SU-DHL-6 (cell line): ENCODE data around the gene PRKG2.

Experiments
- EZH2phosphoT487 ChIP-seq: fragments of 200-600 bp; sonication (generic), shearing (Covaris generic); conservative IDR thresholded peaks from 2 replicates; pipeline ENCODE4 v1.6.1; 2018; ENCODE audit warnings: mild to moderate bottlenecking, antibody characterized with exemption, low read length, moderate library complexity, mixed read lengths
- TF ChIP-seq, protein P1 (sequence below): fragments of 200-600 bp; sonication (generic); IDR thresholded peaks from one replicate; pipeline ENCODE4 v1.5.1; 2017; ENCODE audit warnings: antibody characterized with exemption, mild to moderate bottlenecking, low read length, moderate library complexity; ENCODE audit not compliant: insufficient read depth, poor library complexity, severe bottlenecking

DNA sequence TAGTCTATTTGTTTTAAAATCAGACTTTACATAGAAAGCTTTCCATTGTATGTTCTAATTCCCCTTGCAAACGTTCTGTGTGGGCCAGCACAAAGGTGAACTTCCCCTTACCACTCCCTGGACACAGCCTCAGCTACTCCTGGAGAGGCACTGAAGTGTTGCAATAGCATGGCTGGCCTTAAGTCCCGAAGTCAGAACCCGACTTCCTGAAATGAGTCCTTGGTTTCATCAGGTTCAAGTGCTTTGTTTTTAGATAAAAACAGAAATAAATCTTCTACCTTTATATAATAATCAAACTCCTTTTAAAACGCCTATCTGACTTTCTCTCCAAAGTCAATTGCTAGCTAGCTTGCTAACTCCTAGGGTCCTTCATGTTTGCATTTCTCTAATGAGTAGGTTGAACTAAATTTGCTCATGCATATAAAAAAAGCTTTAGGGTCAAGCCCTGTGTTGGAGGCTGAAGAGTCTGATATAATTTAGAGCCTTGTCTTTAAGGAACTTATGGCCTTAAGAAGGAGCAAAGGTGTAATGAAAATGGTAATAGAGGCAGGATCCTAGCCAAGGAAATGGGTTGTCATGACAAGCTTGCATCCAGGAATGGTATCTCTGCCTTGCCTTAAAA, 175.6 kb downstream of the PRKG2 start:
- TF ChIP-seq, protein P1, sequence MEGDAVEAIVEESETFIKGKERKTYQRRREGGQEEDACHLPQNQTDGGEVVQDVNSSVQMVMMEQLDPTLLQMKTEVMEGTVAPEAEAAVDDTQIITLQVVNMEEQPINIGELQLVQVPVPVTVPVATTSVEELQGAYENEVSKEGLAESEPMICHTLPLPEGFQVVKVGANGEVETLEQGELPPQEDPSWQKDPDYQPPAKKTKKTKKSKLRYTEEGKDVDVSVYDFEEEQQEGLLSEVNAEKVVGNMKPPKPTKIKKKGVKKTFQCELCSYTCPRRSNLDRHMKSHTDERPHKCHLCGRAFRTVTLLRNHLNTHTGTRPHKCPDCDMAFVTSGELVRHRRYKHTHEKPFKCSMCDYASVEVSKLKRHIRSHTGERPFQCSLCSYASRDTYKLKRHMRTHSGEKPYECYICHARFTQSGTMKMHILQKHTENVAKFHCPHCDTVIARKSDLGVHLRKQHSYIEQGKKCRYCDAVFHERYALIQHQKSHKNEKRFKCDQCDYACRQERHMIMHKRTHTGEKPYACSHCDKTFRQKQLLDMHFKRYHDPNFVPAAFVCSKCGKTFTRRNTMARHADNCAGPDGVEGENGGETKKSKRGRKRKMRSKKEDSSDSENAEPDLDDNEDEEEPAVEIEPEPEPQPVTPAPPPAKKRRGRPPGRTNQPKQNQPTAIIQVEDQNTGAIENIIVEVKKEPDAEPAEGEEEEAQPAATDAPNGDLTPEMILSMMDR, result no peak
- no peak for TF ChIP-seq EZH2phosphoT487
